ENCODE results near the gene B4GALT1. TPM values are rescaled to one million over a fixed set of nuclear protein-coding genes. Genes with fewer than 3 reads are reported as not detected.

B4GALT1 gene
- total RNA-seq, 1 donor = 41.0 TPM

- no peak overlapping the region for H3K4me3 ChIP-seq (ENCODE audit: low read depth, low read length)
- no peak for TF ChIP-seq CTCF (IDR thresholded peaks at IDR 0.05; ENCODE audit: insufficient read depth, low read length)
- no peak for DNase-seq (ENCODE audit: low read depth)
These were observed 18.3 kb upstream of the B4GALT1 start for GRCh38 chr9:33185406-33185805.

GRCh38 chr9:33184963-33185362 lies 17.8 kb upstream of the B4GALT1 start:
- H3K4me3 ChIP-seq (ENCODE audit: low read depth, low read length) = no peak overlapping the region
- DNase-seq (ENCODE audit: low read depth) = peak; percentile 83
- no peak for TF ChIP-seq CTCF (IDR thresholded peaks at IDR 0.05; ENCODE audit: insufficient read depth, low read length)

GRCh38 chr9:33182519-33182918 lies 15.4 kb upstream of the B4GALT1 start:
- H3K4me3 ChIP-seq (ENCODE audit: low read depth, low read length) = no peak overlapping the region
- no peak for DNase-seq (ENCODE audit: low read depth)
- no peak for TF ChIP-seq CTCF (IDR thresholded peaks at IDR 0.05; ENCODE audit: insufficient read depth, low read length)

- no peak overlapping the region for H3K4me3 ChIP-seq (ENCODE audit: low read depth, low read length)
- peak; percentile 96 for DNase-seq (ENCODE audit: low read depth)
- TF ChIP-seq CTCF (IDR thresholded peaks at IDR 0.05; ENCODE audit: insufficient read depth, low read length) = no peak
These were observed 13.5 kb upstream of the B4GALT1 start for GRCh38 chr9:33180526-33181184.

GRCh38 chr9:33178972-33179697 lies 12.0 kb upstream of the B4GALT1 start:
- DNase-seq (ENCODE audit: low read depth) = no peak
- TF ChIP-seq CTCF (IDR thresholded peaks at IDR 0.05; ENCODE audit: insufficient read depth, low read length) = no peak

GRCh38 chr9:33177639-33178038 lies 10.5 kb upstream of the B4GALT1 start:
- no peak for TF ChIP-seq CTCF (IDR thresholded peaks at IDR 0.05; ENCODE audit: insufficient read depth, low read length)
- no peak for DNase-seq (ENCODE audit: low read depth)

More at GRCh38 chr9:33178972-33179697, 12.0 kb upstream of the B4GALT1 start:
- no peak overlapping the region for H3K4me3 ChIP-seq (ENCODE audit: low read depth, low read length)

More at GRCh38 chr9:33177639-33178038, 10.5 kb upstream of the B4GALT1 start:
- H3K4me3 ChIP-seq (ENCODE audit: low read depth, low read length) = no peak overlapping the region
